ENCODE measurements around the gene ANKRD31. TPM values are rescaled to one million over a fixed set of nuclear protein-coding genes. Genes with fewer than 3 reads are reported as not detected.

Gene ANKRD31
- total RNA-seq, 1 experiment from 2014 or later: 0.09 TPM

DNA sequence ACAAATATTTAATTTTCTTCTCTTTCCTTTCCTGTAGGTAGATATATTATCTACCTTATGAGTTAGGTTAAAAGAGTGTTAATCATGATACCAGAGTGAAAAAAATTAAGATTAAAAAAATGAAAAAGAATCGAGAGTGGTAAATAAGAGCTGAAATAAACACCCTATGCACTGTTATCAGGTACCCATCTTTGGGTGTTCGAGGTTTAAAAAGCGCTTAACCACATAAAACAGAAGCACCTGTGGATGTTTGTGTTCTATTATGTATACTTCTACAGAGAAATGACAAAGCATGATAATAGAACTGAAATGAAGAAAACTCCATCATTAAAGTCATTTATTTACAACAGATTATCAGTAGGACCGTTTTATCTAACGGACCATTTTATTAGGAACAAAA is 158.7 kb downstream of the ANKRD31 start:
- no peaks in the 10 kb centered on the region for H3K27me3 Mint-ChIP-seq (ENCODE audit: low read depth)
- H3K36me3 Mint-ChIP-seq: no peaks in the 10 kb centered on the region
- TF ChIP-seq CREM (CRISPR knock-in tag; IDR thresholded peaks at IDR 0.05): no peak
- TF ChIP-seq, protein P1, sequence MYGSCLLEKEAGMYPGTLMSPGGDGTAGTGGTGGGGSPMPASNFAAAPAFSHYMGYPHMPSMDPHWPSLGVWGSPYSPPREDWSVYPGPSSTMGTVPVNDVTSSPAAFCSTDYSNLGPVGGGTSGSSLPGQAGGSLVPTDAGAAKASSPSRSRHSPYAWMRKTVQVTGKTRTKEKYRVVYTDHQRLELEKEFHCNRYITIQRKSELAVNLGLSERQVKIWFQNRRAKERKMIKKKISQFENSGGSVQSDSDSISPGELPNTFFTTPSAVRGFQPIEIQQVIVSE (CRISPR knock-in tag; IDR thresholded peaks at IDR 0.05; ENCODE audit: borderline replicate concordance): no peak
- TF ChIP-seq ELF4 (CRISPR knock-in tag; IDR thresholded peaks at IDR 0.05; ENCODE audit: low read depth): no peak
- TF ChIP-seq, protein P2, sequence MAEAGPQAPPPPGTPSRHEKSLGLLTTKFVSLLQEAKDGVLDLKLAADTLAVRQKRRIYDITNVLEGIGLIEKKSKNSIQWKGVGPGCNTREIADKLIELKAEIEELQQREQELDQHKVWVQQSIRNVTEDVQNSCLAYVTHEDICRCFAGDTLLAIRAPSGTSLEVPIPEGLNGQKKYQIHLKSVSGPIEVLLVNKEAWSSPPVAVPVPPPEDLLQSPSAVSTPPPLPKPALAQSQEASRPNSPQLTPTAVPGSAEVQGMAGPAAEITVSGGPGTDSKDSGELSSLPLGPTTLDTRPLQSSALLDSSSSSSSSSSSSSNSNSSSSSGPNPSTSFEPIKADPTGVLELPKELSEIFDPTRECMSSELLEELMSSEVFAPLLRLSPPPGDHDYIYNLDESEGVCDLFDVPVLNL (CRISPR knock-in tag; IDR thresholded peaks at IDR 0.05; ENCODE audit: borderline replicate concordance, low read depth): no peak
- TF ChIP-seq NR2C2 (CRISPR knock-in tag; IDR thresholded peaks at IDR 0.05): no peak
- no peaks in the 10 kb centered on the region for H3K4me1 Mint-ChIP-seq
- DNase-seq (ENCODE audit: low spot score) (no peak), ATAC-seq (no peak)
- no peaks in the 10 kb centered on the region for H3K9me3 Mint-ChIP-seq
- no peak overlapping the region for H3K4me3 Mint-ChIP-seq
- POLR2A ChIA-PET: no interaction called here
- H3K27ac Mint-ChIP-seq: no peak overlapping the region
- CTCF ChIA-PET: no interaction called here

DNA sequence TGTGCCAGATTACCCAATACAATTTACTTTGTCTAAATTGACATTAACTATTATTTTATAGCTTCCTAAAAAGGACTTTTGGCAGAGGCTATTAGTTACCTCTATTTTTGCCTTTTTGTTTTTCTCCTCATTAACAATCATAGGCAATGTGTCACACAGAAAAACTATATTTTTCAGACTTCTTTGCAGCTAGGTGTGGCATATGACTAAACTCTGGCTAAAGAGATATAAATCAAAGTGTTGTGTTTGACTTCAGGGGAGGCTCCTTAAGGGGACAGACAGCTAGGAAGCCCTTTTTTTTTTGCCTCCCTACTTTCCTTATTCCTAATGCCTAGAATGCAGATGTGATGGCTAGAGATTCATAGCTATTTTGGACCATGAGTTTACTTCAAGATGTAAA is 164.6 kb downstream of the ANKRD31 start:
- POLR2A ChIA-PET: no interaction called here
- no peaks in the 10 kb centered on the region for H3K27me3 Mint-ChIP-seq (ENCODE audit: low read depth)
- no peak overlapping the region for H3K27ac Mint-ChIP-seq
- H3K4me1 Mint-ChIP-seq: no peaks in the 10 kb centered on the region
- DNase-seq (ENCODE audit: low spot score): no peak
- TF ChIP-seq, protein P3, sequence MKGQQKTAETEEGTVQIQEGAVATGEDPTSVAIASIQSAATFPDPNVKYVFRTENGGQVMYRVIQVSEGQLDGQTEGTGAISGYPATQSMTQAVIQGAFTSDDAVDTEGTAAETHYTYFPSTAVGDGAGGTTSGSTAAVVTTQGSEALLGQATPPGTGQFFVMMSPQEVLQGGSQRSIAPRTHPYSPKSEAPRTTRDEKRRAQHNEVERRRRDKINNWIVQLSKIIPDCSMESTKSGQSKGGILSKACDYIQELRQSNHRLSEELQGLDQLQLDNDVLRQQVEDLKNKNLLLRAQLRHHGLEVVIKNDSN (CRISPR knock-in tag; IDR thresholded peaks at IDR 0.05): no peak
- TF ChIP-seq NFATC4 (CRISPR knock-in tag; IDR thresholded peaks at IDR 0.05) (no peak), NFE2L1 (CRISPR knock-in tag; IDR thresholded peaks at IDR 0.05) (no peak), ZNF396 (CRISPR knock-in tag; IDR thresholded peaks at IDR 0.05; ENCODE audit: borderline replicate concordance) (no peak), ZNF423 (CRISPR knock-in tag; IDR thresholded peaks at IDR 0.05) (no peak), KAT7 (CRISPR knock-in tag; IDR thresholded peaks at IDR 0.05; ENCODE audit: borderline replicate concordance) (no peak), ATF2 (CRISPR knock-in tag; IDR thresholded peaks at IDR 0.05; ENCODE audit: borderline replicate concordance, low read depth) (no peak), ZNF263 (CRISPR knock-in tag; IDR thresholded peaks at IDR 0.05; ENCODE audit: low read depth) (no peak), ELF4 (CRISPR knock-in tag; IDR thresholded peaks at IDR 0.05; ENCODE audit: low read depth) (no peak), PRRX2 (CRISPR knock-in tag; IDR thresholded peaks at IDR 0.05) (no peak), TEAD4 (CRISPR knock-in tag; IDR thresholded peaks at IDR 0.05) (no peak), OVOL2 (CRISPR knock-in tag; IDR thresholded peaks at IDR 0.05; ENCODE audit: borderline replicate concordance) (no peak)
- TF ChIP-seq, protein P4, sequence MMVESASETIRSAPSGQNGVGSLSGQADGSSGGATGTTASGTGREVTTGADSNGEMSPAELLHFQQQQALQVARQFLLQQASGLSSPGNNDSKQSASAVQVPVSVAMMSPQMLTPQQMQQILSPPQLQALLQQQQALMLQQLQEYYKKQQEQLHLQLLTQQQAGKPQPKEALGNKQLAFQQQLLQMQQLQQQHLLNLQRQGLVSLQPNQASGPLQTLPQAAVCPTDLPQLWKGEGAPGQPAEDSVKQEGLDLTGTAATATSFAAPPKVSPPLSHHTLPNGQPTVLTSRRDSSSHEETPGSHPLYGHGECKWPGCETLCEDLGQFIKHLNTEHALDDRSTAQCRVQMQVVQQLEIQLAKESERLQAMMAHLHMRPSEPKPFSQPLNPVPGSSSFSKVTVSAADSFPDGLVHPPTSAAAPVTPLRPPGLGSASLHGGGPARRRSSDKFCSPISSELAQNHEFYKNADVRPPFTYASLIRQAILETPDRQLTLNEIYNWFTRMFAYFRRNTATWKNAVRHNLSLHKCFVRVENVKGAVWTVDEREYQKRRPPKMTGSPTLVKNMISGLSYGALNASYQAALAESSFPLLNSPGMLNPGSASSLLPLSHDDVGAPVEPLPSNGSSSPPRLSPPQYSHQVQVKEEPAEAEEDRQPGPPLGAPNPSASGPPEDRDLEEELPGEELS (CRISPR knock-in tag; IDR thresholded peaks at IDR 0.05): no peak
- TF ChIP-seq, protein P5, sequence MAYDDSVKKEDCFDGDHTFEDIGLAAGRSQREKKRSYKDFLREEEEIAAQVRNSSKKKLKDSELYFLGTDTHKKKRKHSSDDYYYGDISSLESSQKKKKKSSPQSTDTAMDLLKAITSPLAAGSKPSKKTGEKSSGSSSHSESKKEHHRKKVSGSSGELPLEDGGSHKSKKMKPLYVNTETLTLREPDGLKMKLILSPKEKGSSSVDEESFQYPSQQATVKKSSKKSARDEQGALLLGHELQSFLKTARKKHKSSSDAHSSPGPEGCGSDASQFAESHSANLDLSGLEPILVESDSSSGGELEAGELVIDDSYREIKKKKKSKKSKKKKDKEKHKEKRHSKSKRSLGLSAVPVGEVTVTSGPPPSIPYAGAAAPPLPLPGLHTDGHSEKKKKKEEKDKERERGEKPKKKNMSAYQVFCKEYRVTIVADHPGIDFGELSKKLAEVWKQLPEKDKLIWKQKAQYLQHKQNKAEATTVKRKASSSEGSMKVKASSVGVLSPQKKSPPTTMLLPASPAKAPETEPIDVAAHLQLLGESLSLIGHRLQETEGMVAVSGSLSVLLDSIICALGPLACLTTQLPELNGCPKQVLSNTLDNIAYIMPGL (CRISPR knock-in tag; IDR thresholded peaks at IDR 0.05): no peak
- TF ChIP-seq, protein P6, sequence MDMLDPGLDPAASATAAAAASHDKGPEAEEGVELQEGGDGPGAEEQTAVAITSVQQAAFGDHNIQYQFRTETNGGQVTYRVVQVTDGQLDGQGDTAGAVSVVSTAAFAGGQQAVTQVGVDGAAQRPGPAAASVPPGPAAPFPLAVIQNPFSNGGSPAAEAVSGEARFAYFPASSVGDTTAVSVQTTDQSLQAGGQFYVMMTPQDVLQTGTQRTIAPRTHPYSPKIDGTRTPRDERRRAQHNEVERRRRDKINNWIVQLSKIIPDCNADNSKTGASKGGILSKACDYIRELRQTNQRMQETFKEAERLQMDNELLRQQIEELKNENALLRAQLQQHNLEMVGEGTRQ (CRISPR knock-in tag; IDR thresholded peaks at IDR 0.05): no peak
- no peaks in the 10 kb centered on the region for H3K9me3 Mint-ChIP-seq
- CTCF ChIA-PET: interaction anchor here (1.6 kb wide), 1 partner anchor 22 kb away, joined by 6 read pairs; no protein-coding TSS in a partner anchor
- H3K36me3 Mint-ChIP-seq: no peaks in the 10 kb centered on the region
- H3K4me3 Mint-ChIP-seq: no peak overlapping the region
- ATAC-seq: no peak

Data from WTC11 (cell line).